Fibroblast of lung (primary cell): ENCODE measurements around the gene IFIT1B.
"Not testable (repeated sequence)": the region's sequence is repeated elsewhere in the genome, so short reads cannot be mapped to it uniquely, and the experiment has no call there.

ENCODE experiments used
- EZH2 ChIP-seq: IDR thresholded peaks from 2 replicates; pipeline ENCODE4 v1.5.1; 2012; ENCODE audit warnings: low read length, control low read depth, mild to moderate bottlenecking; ENCODE audit errors: missing control alignments
- TF ChIP-seq, protein P1 (sequence below), 2 donors: IDR thresholded peaks in 1 of 2; conservative IDR thresholded peaks in 1 of 2; 1 replicate in 1 of 2; 2 replicates in 1 of 2; pipeline ENCODE4 v1.5.1; 2011 to 2012; ENCODE audit warnings: low read length in 2 of 2, control low read depth in 1 of 2, inconsistent platforms in 1 of 2, low read depth in 1 of 2, mild to moderate bottlenecking in 1 of 2

DNA sequence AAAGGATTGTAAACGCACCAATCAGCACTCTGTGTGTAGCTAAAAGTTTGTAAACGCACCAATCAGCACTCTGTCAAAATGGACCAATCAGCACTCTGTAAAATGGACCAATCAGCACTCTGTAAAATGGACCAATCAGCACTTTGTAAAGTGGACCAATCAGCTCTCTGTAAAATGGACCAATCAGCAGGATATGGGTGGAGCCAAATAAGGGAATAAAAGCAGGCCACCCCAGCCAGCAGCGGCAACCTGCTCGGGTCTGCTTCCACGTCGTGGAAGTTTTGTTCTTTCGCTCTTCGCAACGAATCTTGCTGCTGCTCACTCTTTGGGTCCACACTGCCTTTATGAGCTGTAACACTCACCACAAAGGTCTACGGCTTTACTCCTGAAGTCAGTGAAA lies 34.4 kb downstream of the IFIT1B start:
- TF ChIP-seq, protein P1, sequence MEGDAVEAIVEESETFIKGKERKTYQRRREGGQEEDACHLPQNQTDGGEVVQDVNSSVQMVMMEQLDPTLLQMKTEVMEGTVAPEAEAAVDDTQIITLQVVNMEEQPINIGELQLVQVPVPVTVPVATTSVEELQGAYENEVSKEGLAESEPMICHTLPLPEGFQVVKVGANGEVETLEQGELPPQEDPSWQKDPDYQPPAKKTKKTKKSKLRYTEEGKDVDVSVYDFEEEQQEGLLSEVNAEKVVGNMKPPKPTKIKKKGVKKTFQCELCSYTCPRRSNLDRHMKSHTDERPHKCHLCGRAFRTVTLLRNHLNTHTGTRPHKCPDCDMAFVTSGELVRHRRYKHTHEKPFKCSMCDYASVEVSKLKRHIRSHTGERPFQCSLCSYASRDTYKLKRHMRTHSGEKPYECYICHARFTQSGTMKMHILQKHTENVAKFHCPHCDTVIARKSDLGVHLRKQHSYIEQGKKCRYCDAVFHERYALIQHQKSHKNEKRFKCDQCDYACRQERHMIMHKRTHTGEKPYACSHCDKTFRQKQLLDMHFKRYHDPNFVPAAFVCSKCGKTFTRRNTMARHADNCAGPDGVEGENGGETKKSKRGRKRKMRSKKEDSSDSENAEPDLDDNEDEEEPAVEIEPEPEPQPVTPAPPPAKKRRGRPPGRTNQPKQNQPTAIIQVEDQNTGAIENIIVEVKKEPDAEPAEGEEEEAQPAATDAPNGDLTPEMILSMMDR (conservative IDR thresholded peaks at IDR 0.05 in 1 of 2, IDR thresholded peaks at IDR 0.05 in 1 of 2; ENCODE audit: low read depth in 1 of 2, low read length in 2 of 2): not testable (repeated sequence)
- TF ChIP-seq EZH2: not testable (repeated sequence)
